Motor neuron (in vitro differentiated cells): ENCODE results near the gene BMPR2. TPM values are rescaled to one million over a fixed set of nuclear protein-coding genes. Genes with fewer than 3 reads are reported as not detected.
"Not testable (repeated sequence)": the region's sequence is repeated elsewhere in the genome, so short reads cannot be mapped to it uniquely, and the experiment has no call there.

Experiments
- ATAC-seq, 8 experiments: fragments of 200-7000 bp; cut with Tn5 transposase; replicated peaks in 6 of 8; 2 replicates each; pipeline ENCODE4 v1.8.0; 2021; ENCODE audit warnings: mild to moderate bottlenecking in 8 of 8, moderate library complexity in 8 of 8
- H3K27ac ChIP-seq, 2 donors: fragments of 250-450 bp; sonication (Bioruptor Pico); 2 replicates each; pipeline ENCODE4 v1.9.0; 2021; ENCODE audit warnings: antibody characterized with exemption in 2 of 2, mild to moderate bottlenecking in 2 of 2, moderate library complexity in 1 of 2
- H3K4me1 ChIP-seq, 2 donors: fragments of 250-450 bp; sonication (Bioruptor Pico); replicated peaks in 1 of 2; 2 replicates each; pipeline ENCODE4 v1.6.1; 2021; ENCODE audit warnings: antibody characterized with exemption in 2 of 2, mild to moderate bottlenecking in 2 of 2, moderate library complexity in 1 of 2
- H3K4me3 ChIP-seq, 5 donors: fragments of 250-450 bp; sonication (Bioruptor Pico); 2 replicates each; pipeline ENCODE4 v1.9.0; 2021; ENCODE audit warnings: antibody characterized with exemption in 5 of 5, mild to moderate bottlenecking in 5 of 5, moderate library complexity in 4 of 5
- WGBS, 10 experiments: fragments of 450-650 bp; shearing (Covaris generic); methylation state at CpG; one replicate each; pipeline ENCODE4 v1.0.0; 2022; 5-methylcytosine and 5-hydroxymethylcytosine counted together
- in situ Hi-C, 9 experiments: fragments of 400-800 bp; cut with MboI; loops; one replicate each; pipeline ENCODE4 v1.15.0; 2021; ENCODE audit warnings: low sequenced_read_pairs in 9 of 9, low pct_unique_long_range_greater_than_20kb in 2 of 9; ENCODE audit not compliant: unreplicated experiment in 9 of 9
- total RNA-seq, 8 experiments: library from RNA; unstranded; fragments of 300-600 nt; gene quantifications; 2 replicates each; pipeline versions ENCODE4 v1.2.3 to v1.2.4, GENCODE V29; 2022

The BMPR2 gene
- total RNA-seq, 8 experiments from 2014 or later = 15.7 to 44.1 (median 20.3) TPM

DNA sequence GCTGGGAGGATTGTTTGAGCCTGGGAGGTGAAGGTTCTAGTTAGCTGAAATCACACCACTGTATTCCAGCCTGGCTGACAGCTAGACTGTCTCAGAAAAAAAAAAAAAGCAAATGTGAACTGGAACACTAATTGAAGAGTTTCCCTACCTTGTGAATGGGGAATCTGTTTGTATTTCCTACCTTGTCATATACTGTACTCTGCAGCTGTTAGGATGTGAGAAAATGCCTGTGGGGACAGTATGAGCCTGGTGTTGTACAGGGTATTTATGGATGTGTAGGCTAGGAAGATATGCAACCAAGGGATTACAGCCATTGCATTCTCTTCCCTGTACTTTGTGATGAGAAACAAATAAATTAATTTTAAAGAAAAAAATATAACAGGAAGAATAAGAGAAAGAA lies 145.3 kb downstream of the BMPR2 start:
- no peak for ATAC-seq
- in situ Hi-C loops = no loop called here
- Histone ChIP-seq H3K27ac (no peak overlapping the region), H3K4me1 (no peaks in the 10 kb centered on the region), H3K4me3 (no peak overlapping the region)

DNA sequence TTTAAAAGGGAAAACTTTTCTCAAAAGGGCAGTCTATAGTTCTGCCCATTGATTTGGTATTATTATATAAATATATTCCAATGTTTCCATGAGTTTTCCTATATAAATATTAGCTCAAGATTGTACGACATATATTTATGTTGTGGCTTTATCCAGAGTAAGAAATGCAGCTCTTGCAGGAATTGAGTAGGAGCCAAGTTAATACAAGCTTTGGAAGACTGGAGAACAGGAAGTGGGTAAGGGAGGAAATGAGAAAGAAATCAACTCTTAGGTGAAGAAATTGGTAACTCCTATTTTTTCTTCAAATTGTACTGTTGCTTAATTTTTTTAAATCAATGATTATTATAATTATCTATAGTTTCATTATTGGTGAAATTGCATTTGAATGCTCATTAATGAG lies 153.3 kb downstream of the BMPR2 start:
- no peak overlapping the region for H3K27ac ChIP-seq
- no peaks in the 10 kb centered on the region for H3K4me1 ChIP-seq
- in situ Hi-C loops = no loop called here
- no peak overlapping the region for H3K4me3 ChIP-seq
- ATAC-seq = no peak
- WGBS, 10 experiments = 18 to 100% (median 92%) methylated on average over 1 of the region's 1 CpG; no CpG with 5 or more reads in 2 of the 10 experiments

DNA sequence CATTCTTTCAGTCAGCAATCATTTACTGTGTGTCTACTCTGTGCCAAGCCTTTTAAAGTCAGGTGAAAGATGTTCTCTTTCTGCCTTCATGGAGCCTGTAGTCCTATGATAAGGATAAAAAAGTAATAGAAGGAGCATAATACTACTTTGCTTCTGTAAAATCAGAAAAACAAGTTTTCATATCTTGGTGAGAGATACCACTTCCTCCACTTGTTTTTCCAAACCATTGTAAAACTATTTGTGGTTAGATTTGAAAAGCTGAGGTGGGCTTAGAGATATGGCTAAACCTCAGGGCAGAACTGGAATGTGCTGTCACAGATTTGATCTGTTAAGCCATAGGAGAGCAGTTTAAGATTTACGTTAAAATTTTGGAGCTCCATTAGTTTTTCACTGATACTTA lies 153.9 kb downstream of the BMPR2 start:
- H3K27ac ChIP-seq = no peak overlapping the region
- 88 to 100% (median 100%) methylated on average over 1 of the region's 1 CpG; no CpG with 5 or more reads in 1 of the 10 experiments for WGBS, 10 experiments
- no peaks in the 10 kb centered on the region for H3K4me1 ChIP-seq
- in situ Hi-C loops = no loop called here
- no peak overlapping the region for H3K4me3 ChIP-seq
- no peak for ATAC-seq

DNA sequence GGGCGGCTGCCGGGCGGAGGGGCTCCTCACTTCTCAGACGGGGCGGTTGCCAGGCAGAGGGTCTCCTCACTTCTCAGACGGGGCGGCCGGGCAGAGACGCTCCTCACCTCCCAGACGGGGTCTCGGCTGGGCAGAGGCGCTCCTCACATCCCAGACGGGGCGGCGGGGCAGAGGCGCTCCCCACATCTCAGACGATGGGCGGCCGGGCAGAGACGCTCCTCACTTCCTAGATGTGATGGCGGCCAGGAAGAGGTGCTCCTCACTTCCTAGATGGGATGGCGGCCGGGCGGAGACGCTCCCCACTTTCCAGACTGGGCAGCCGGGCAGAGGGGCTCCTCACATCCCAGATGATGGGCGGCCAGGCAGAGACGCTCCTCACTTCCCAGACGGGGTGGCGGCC lies 159.2 kb downstream of the BMPR2 start:
- no CpG with 5 or more reads among the region's 30 CpGs for WGBS, 10 experiments
- H3K4me3 ChIP-seq, H3K4me1 ChIP-seq, in situ Hi-C loops, H3K27ac ChIP-seq, ATAC-seq: not testable (repeated sequence)

DNA sequence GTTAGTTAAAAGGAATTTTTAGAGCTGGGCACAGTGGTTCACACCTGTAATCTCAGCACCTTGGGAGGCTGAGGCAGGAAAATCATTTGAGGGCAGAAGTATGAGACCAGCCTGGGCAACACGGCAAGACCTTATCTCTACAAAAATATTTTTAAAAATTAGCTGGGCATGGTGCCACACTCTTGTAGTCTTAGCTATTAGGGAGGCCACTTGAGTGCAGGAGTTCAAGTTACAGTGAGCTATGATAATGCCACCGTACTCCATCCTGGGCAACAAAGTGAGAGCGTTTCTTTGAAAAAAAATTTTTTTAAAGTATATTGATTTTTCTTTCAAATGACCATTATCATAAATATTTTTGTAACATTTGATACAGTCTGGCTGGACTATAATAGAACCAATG lies 165.0 kb downstream of the BMPR2 start:
- no peak for ATAC-seq
- Histone ChIP-seq H3K4me1 (no peaks in the 10 kb centered on the region), H3K27ac (no peak overlapping the region), H3K4me3 (no peak overlapping the region)
- in situ Hi-C loops = no loop called here
- WGBS, 10 experiments = 75 to 100% (median 97%) methylated on average over 1 to 3 of the region's 3 CpGs; no CpG with 5 or more reads in 1 of the 10 experiments

DNA sequence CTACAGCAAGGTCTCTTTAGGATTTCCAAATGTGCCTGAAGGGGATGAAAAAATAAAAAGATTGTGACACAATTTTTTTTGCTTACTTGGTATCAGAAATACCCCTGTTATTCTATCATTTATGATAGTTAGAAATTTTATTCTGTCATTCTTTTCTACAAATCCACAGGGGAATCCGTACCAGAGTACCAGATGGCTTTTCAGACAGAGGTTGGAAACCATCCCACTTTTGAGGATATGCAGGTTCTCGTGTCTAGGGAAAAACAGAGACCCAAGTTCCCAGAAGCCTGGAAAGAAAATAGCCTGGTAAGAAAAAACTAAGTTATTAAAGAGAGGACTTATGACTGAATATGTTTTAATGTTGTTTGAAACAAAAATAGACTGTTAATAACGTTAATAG lies 166.0 kb downstream of the BMPR2 start:
- no peak for ATAC-seq
- H3K27ac ChIP-seq = no peak overlapping the region
- WGBS, 10 experiments = 21 to 100% (median 89%) methylated on average over 2 to 3 of the region's 3 CpGs
- in situ Hi-C loops = no loop called here
- no peak overlapping the region for H3K4me3 ChIP-seq
- H3K4me1 ChIP-seq = no peaks in the 10 kb centered on the region

DNA sequence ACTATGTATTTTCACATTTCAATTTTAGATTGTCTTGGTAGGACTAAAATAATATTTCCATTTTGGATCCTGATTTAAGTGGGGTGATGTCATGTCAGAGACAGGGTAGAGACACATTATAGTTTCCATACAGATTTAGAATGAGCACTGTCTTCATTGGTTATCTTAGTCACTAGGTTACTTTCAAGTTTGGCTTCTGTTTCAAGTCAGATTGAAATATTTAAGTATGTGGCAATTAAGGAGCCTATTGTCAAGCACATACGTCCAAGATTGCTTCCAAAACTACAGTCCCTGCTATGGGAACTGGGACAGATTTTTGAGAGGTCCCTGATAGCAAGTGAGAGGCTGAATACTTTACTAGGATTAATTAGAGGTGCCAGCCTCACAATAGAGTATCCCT lies 169.4 kb downstream of the BMPR2 start:
- no peak for ATAC-seq
- H3K27ac ChIP-seq = no peak overlapping the region

DNA sequence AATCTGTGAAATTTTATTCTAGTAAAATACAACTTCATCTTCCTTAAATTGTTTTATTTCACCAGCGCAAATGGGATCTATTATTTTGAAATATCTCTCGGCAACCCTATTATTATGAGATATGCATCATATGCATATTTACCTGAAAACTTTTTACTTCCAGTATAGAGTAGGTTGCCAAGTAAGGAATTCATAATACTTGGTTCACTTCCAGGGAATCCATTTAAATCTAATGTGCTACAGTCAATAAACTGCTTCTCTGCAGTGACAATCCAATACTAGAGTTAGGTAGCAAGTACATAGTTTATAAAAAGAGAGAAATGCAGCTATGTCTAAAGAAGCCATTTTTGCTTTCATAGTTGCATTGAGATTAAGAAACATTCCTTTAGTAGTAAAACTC lies 169.8 kb downstream of the BMPR2 start:
- 40 to 100% (median 90%) methylated on average over 1 to 2 of the region's 2 CpGs; no CpG with 5 or more reads in 3 of the 10 experiments for WGBS, 10 experiments
- no peaks in the 10 kb centered on the region for H3K4me1 ChIP-seq
- no peak overlapping the region for H3K27ac ChIP-seq
- ATAC-seq = no peak
- in situ Hi-C loops = no loop called here
- H3K4me3 ChIP-seq = no peak overlapping the region

More for the DNA sequence above, 169.4 kb downstream of the BMPR2 start:
- WGBS, 10 experiments = 40 to 93% methylated on average over 1 of the region's 1 CpG; no CpG with 5 or more reads in 8 of the 10 experiments
- in situ Hi-C loops = no loop called here
- Histone ChIP-seq H3K4me3 (no peak overlapping the region), H3K4me1 (no peaks in the 10 kb centered on the region)

DNA sequence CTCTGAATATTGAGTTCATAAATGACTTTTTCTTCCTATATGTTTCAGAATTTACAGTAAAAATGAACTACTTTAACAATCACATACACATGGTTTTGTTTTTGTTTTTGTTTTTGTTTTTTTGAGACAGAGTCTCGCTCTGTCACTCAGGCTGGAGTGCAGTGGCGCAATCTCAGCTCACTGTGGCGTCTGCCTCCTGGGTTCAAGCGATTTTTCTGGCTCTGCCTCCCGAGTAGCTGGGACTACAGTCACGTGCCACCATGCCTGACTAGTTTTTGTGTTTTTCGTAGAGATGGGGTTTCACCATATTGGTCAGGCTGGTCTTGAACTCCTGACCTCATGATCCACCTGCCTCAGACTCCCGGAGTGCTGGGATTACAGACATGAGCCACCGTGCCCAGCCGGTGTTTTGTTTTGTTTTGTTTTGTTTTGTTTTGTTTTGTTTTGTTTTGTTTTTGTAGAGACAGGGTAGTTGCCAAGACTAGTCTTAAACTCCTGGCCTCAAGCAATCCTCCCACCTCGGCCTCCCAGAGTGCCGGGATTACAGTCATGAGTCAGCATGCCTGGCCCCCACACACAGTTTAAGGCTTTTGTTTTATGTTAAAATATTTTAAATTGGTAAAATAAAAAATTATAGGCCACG lies 170.5 kb downstream of the BMPR2 start:
- H3K4me1 ChIP-seq, H3K27ac ChIP-seq, H3K4me3 ChIP-seq, in situ Hi-C loops, ATAC-seq: not testable (repeated sequence)
- 73 to 96% (median 91%) methylated on average over 4 to 11 of the region's 13 CpGs for WGBS, 10 experiments

DNA sequence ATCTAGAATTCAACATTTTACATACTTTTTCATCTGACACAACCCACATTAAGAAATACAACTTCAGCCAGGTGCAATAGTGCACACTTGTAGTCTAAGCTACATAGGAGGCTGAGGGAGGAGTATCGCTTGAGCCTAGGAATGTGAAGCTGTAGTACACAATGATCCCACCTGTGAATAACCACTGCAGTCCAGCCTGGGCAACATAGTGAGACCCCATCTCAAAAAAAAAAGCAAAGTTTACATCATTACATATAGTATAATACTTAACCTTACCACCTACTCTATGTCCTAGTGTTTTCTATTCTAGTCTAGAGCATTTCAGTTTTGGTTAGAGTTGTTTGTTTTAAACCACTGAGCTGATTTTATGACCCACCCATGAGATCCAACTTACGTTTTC lies 172.1 kb downstream of the BMPR2 start:
- no peak overlapping the region for H3K27ac ChIP-seq
- in situ Hi-C loops = no loop called here
- WGBS, 10 experiments = 29 to 100% (median 92%) methylated on average over 1 to 2 of the region's 2 CpGs
- no peak overlapping the region for H3K4me3 ChIP-seq
- H3K4me1 ChIP-seq = no peaks in the 10 kb centered on the region
- no peak for ATAC-seq

DNA sequence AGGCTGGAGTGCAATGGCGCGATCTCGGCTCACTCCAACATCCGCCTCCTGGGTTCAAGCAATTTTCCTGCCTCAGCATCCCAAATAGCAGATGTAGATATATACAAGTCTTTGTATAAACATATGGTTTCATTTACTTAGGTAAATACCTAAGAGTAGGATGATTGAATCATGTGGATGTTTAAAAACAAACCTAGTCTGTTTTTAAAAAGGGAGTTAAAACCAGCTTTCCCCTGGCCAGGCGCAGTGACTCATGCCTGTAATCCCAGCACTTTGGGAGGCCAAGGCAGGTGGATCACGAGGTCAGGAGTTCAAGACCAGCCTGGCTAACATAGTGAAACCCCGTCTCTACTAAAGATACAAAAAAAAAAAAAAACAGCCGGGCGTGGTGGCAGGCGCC lies 174.9 kb downstream of the BMPR2 start:
- ATAC-seq = peak in 1 of 8 experiments; percentile 35
- H3K27ac ChIP-seq, H3K4me3 ChIP-seq, in situ Hi-C loops, H3K4me1 ChIP-seq: not testable (repeated sequence)
- 73 to 100% (median 98%) methylated on average over 1 to 10 of the region's 10 CpGs for WGBS, 10 experiments

DNA sequence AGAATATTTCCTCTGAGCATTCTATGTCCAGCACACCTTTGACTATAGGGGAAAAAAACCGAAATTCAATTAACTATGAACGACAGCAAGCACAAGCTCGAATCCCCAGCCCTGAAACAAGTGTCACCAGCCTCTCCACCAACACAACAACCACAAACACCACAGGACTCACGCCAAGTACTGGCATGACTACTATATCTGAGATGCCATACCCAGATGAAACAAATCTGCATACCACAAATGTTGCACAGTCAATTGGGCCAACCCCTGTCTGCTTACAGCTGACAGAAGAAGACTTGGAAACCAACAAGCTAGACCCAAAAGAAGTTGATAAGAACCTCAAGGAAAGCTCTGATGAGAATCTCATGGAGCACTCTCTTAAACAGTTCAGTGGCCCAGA lies 179.2 kb downstream of the BMPR2 start:
- in situ Hi-C loops = no loop called here
- Histone ChIP-seq H3K4me1 (no peaks in the 10 kb centered on the region), H3K27ac (no peak overlapping the region), H3K4me3 (no peak overlapping the region)
- no peak for ATAC-seq
- WGBS, 10 experiments = 92 to 100% (median 93%) methylated on average over 1 to 3 of the region's 4 CpGs; no CpG with 5 or more reads in 3 of the 10 experiments

DNA sequence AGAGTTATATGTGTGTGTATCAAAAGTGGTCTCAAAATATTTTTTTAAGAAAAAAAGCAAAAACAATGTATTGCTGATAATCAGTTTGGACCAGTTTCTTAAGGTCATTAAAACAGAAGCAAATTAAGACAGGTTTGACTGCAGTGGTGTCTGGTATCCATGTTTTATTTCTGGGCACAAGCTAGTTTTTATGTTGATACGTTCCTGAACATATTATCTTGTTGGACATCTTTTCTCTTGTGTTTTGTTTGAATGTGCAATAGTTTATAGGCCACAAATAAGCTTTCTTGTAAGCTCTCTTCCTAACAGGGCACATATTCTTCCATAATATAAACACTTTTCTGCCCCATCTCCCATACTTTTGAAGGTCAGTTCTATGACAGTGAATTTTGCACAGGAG lies 184.1 kb downstream of the BMPR2 start:
- in situ Hi-C loops = no loop called here
- no peak for ATAC-seq
- Histone ChIP-seq H3K27ac (no peak overlapping the region), H3K4me3 (no peak overlapping the region), H3K4me1 (no peaks in the 10 kb centered on the region)
- WGBS, 10 experiments = 17 to 100% (median 91%) methylated on average over 1 of the region's 1 CpG; no CpG with 5 or more reads in 1 of the 10 experiments

DNA sequence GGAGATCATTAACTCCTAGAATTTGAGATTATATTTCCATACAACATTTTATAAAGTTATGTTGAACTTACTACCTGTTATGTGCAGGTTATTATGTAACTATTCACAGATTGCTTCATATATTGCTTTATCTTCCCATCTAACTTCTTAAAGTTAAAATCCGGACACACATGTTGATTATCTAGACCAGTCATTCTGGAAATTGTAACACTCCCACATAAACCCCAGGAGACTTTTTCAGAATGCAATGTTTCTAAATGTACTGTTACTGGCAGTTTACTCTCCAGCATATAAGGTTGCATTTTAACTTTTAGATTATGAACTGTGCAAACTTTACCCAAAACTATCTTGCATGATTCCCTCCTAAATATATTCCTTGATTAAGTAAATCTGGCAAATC lies 188.1 kb downstream of the BMPR2 start:
- no peaks in the 10 kb centered on the region for H3K4me1 ChIP-seq
- in situ Hi-C loops = no loop called here

More for the DNA sequence above, 188.1 kb downstream of the BMPR2 start:
- WGBS, 10 experiments = 0 to 100% (median 87%) methylated on average over 1 of the region's 1 CpG
- Histone ChIP-seq H3K27ac (no peak overlapping the region), H3K4me3 (no peak overlapping the region)
- peak in 1 of 8 experiments; percentile 23 for ATAC-seq
